Endothelial cell of umbilical vein (primary cell): ENCODE measurements around the gene FOXP1. TPM values are rescaled to one million over a fixed set of nuclear protein-coding genes. Genes with fewer than 3 reads are reported as not detected.

Experiments
- BruUV-seq: library from RNA; stranded (reverse); fragments of 400-500 nt; replicated peaks from 2 replicates; lab custom pipeline; 2021; lab: Mats Ljungman, UMichigan
- CTCF ChIA-PET: fragments of 300-600, 350-600 bp; sonication (Branson Sonifier 250); formaldehyde crosslinking; loops from one replicate; lab custom pipeline; 2021; ENCODE audit warnings: antibody characterized with exemption, inconsistent platforms; lab: Charles Lee
- POLR2A ChIA-PET: fragments of 300-600, 350-600 bp; sonication (Branson Sonifier 250); formaldehyde crosslinking; loops from one replicate; lab custom pipeline; 2021; ENCODE audit warnings: antibody characterized with exemption, inconsistent platforms; lab: Charles Lee
- DNase-seq: peaks from one replicate; pipeline ENCODE4 v3.0.0-alpha.2; 2011; ENCODE audit warnings: low read depth, low spot score
- FAIRE-seq: peaks from 2 replicates; lab custom pipeline; 2011; peaks lifted over from hg19 to GRCh38; lab: Jason Lieb, UNC
- H2AFZ ChIP-seq: 2 replicates; pipeline ENCODE4 v1.6.0; 2012; ENCODE audit warnings: low read depth, low read length, control low read depth, inconsistent platforms
- H3K27ac ChIP-seq: 2 replicates; pipeline ENCODE4 v1.5.1; 2011; ENCODE audit warnings: low read depth, mild to moderate bottlenecking, control low read depth, low read length, moderate library complexity; ENCODE audit not compliant: insufficient read depth
- H3K27me3 ChIP-seq, 2 experiments: 2 replicates each; pipeline versions ENCODE4 v1.6.0 to v1.6.1; 2011; ENCODE audit warnings: low read length in 2 of 2, mixed read lengths in 1 of 2; ENCODE audit not compliant: control insufficient read depth in 2 of 2, insufficient read depth in 2 of 2
- H3K36me3 ChIP-seq, 2 experiments: 2 replicates in 1 of 2; 3 replicates in 1 of 2; pipeline ENCODE4 v1.5.1; 2011; ENCODE audit warnings: low read length in 2 of 2, mild to moderate bottlenecking in 1 of 2, moderate library complexity in 1 of 2; ENCODE audit not compliant: control insufficient read depth in 2 of 2, insufficient read depth in 2 of 2; ENCODE audit errors: extremely low read depth in 1 of 2
- H3K4me1 ChIP-seq: 3 replicates; pipeline ENCODE4 v1.5.1; 2011; ENCODE audit warnings: mild to moderate bottlenecking, low read length; ENCODE audit not compliant: control insufficient read depth, insufficient read depth; ENCODE audit errors: extremely low read depth
- H3K4me2 ChIP-seq: 2 replicates; pipeline ENCODE4 v1.6.1; 2011; ENCODE audit warnings: low read length, control low read depth, mixed read lengths; ENCODE audit not compliant: insufficient read depth
- H3K4me3 ChIP-seq, 3 experiments: fragments of 200-600 bp in 1 of 3; sonication (generic), shearing (Covaris generic) in 1 of 3; replicated peaks in 1 of 3; 2 replicates each; pipeline ENCODE4 v1.5.1; 2011 to 2016; ENCODE audit warnings: control low read depth in 3 of 3, low read length in 3 of 3, mild to moderate bottlenecking in 2 of 3, inconsistent platforms in 1 of 3, low read depth in 1 of 3, moderate library complexity in 1 of 3; ENCODE audit not compliant: insufficient read depth in 1 of 3
- H3K79me2 ChIP-seq: 2 replicates; pipeline ENCODE4 v1.6.0; 2012; ENCODE audit warnings: low read length, inconsistent platforms; ENCODE audit not compliant: control insufficient read depth, insufficient read depth
- H3K9ac ChIP-seq: replicated peaks from 2 replicates; pipeline ENCODE3; 2011; ENCODE audit warnings: low read length, control low read depth; ENCODE audit not compliant: insufficient read depth; ENCODE audit errors: extremely low read depth
- H3K9me1 ChIP-seq: replicated peaks from 3 replicates; pipeline ENCODE4 v1.6.0; 2011; ENCODE audit warnings: mild to moderate bottlenecking, low read length; ENCODE audit not compliant: control insufficient read depth, insufficient read depth; ENCODE audit errors: extremely low read depth
- H3K9me3 ChIP-seq: replicated peaks from 2 replicates; pipeline ENCODE4 v1.5.1; 2012; ENCODE audit warnings: low read length, inconsistent platforms; ENCODE audit not compliant: control insufficient read depth, insufficient read depth
- H4K20me1 ChIP-seq: replicated peaks from 2 replicates; pipeline ENCODE3; 2011; ENCODE audit warnings: mild to moderate bottlenecking, low read length; ENCODE audit not compliant: control insufficient read depth, insufficient read depth; ENCODE audit errors: extremely low read depth
- FOS ChIP-seq: IDR thresholded peaks from 2 replicates; pipeline ENCODE4 v1.6.1; 2011; ENCODE audit warnings: mild to moderate bottlenecking, low read length, moderate library complexity, borderline replicate concordance; ENCODE audit not compliant: insufficient read depth
- GATA2 ChIP-seq: IDR thresholded peaks from 2 replicates; pipeline ENCODE4 v1.7.0; 2011; ENCODE audit warnings: low read depth, mild to moderate bottlenecking, moderate library complexity, mixed read lengths, low read length; ENCODE audit not compliant: insufficient read length, insufficient read depth
- JUN ChIP-seq: IDR thresholded peaks from 2 replicates; pipeline ENCODE4 v1.6.1; 2011; ENCODE audit warnings: borderline replicate concordance, low read depth; ENCODE audit not compliant: insufficient read length, insufficient read depth
- MAX ChIP-seq: IDR thresholded peaks from 2 replicates; pipeline ENCODE4 v1.6.1; 2011; ENCODE audit not compliant: insufficient read depth, insufficient read length
- MYC ChIP-seq: IDR thresholded peaks from one replicate; pipeline ENCODE4 v1.6.1; 2011; ENCODE audit warnings: mild to moderate bottlenecking, low read depth, low read length
- POLR2AphosphoS5 ChIP-seq: IDR thresholded peaks from 2 replicates; pipeline ENCODE4 v1.6.1; 2012; ENCODE audit warnings: low read depth, mild to moderate bottlenecking, control low read depth, low read length, moderate library complexity; ENCODE audit not compliant: insufficient read depth
- dilution Hi-C: fragments of 300-500 bp; cut with MboI; formaldehyde crosslinking; loops from one replicate; pipeline ENCODE4 v1.15.0; 2019; ENCODE audit warnings: low sequenced_read_pairs; ENCODE audit not compliant: extremely low pct_ligation_motif_present
- intact Hi-C: fragments of 100-400 bp; cut with micrococcal nuclease; formaldehyde crosslinking; loops from one replicate; pipeline ENCODE4 v1.10.0; 2022
- polyA plus RNA-seq, 4 experiments: library from polyadenylated mRNA; depleted of rRNA in 3 of 4; stranded (reverse) in 3 of 4; unstranded in 1 of 4; fragments of >200 nt; gene quantifications; 2 replicates each; pipeline versions ENCODE4 v1.2.1 to v1.2.3, GENCODE V29; 2011 to 2012; ENCODE audit warnings: missing spikeins in 1 of 4
- total RNA-seq: library from RNA; stranded (reverse); gene quantifications from 2 replicates; pipeline ENCODE4 v1.2.3, GENCODE V29; 2021
- TF ChIP-seq, protein P1 (sequence below), 2 donors: IDR thresholded peaks; 1 replicate in 1 of 2; 2 replicates in 1 of 2; pipeline ENCODE4 v1.5.1; 2011; ENCODE audit warnings: low read length in 2 of 2, mild to moderate bottlenecking in 2 of 2, moderate library complexity in 2 of 2, control low read depth in 1 of 2, inconsistent platforms in 1 of 2, low read depth in 1 of 2; ENCODE audit not compliant: insufficient read depth in 1 of 2; ENCODE audit errors: extremely low read depth in 1 of 2

Gene FOXP1
- total and polyA plus RNA-seq, 2 donors (not counting 3 experiments of a cell fraction or from before 2014, with no cell fraction given): 41.0 to 107 TPM

GRCh38 chr3:71458895-71459294 lies 124.6 kb downstream of the FOXP1 start:
- CTCF ChIA-PET: interaction anchor here (1.0 to 1.2 kb wide), 4 partner anchors 38 to 222 kb away, joined by 3 read pairs; no protein-coding TSS in a partner anchor
- intact Hi-C loops: no loop called here
- POLR2A ChIA-PET: no interaction called here

More at GRCh38 chr3:71458895-71459294, 124.6 kb downstream of the FOXP1 start:
- FAIRE-seq: no peak
- H3K79me2 ChIP-seq: no peaks in the 10 kb centered on the region
- no peak overlapping the region for H3K4me2 ChIP-seq
- H3K9ac ChIP-seq: no peak overlapping the region
- DNase-seq: no peak
- dilution Hi-C loops: no loop called here
- H3K4me3 ChIP-seq: no peak overlapping the region
- H4K20me1 ChIP-seq: no peaks in the 10 kb centered on the region
- H2AFZ ChIP-seq: no peak overlapping the region
- H3K27ac ChIP-seq: no peak overlapping the region
- BruUV-seq: no TSS peak
- H3K36me3 ChIP-seq: no peaks in the 10 kb centered on the region
- no peaks in the 10 kb centered on the region for H3K27me3 ChIP-seq
- no peaks in the 10 kb centered on the region for H3K9me3 ChIP-seq
- TF ChIP-seq, protein P1, sequence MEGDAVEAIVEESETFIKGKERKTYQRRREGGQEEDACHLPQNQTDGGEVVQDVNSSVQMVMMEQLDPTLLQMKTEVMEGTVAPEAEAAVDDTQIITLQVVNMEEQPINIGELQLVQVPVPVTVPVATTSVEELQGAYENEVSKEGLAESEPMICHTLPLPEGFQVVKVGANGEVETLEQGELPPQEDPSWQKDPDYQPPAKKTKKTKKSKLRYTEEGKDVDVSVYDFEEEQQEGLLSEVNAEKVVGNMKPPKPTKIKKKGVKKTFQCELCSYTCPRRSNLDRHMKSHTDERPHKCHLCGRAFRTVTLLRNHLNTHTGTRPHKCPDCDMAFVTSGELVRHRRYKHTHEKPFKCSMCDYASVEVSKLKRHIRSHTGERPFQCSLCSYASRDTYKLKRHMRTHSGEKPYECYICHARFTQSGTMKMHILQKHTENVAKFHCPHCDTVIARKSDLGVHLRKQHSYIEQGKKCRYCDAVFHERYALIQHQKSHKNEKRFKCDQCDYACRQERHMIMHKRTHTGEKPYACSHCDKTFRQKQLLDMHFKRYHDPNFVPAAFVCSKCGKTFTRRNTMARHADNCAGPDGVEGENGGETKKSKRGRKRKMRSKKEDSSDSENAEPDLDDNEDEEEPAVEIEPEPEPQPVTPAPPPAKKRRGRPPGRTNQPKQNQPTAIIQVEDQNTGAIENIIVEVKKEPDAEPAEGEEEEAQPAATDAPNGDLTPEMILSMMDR (IDR thresholded peaks at IDR 0.05; ENCODE audit: extremely low read depth in 1 of 2, insufficient read depth in 1 of 2, low read depth in 1 of 2, low read length in 2 of 2): no peak
- TF ChIP-seq MYC (no peak), GATA2 (no peak), JUN (no peak), MAX (no peak), POLR2AphosphoS5 (no peak), FOS (no peak)
- no peaks in the 10 kb centered on the region for H3K9me1 ChIP-seq
- peaks cover 8% of the 10 kb centered on the region for H3K4me1 ChIP-seq
